Omental fat pad (tissue), 4 donors: ENCODE measurements around the gene ESYT2. TPM values are rescaled to one million over a fixed set of nuclear protein-coding genes. Genes with fewer than 3 reads are reported as not detected.
A peak's percentile ranks its signal among the peaks of the same experiment; 100 is the strongest.

Experiments used
- ATAC-seq: fragments of 150-250 bp; one replicate; pipeline ENCODE4 v1.9.1; 2016; ENCODE audit warnings: mild to moderate bottlenecking, moderate library complexity; ENCODE audit not compliant: low FRiP score
- DNase-seq: peaks from one replicate; pipeline ENCODE4 v3.0.0-alpha.2; 2019; ENCODE audit warnings: low spot score
- total RNA-seq, 4 donors: library from RNA; depleted of rRNA; stranded (reverse); fragments of >200 nt; gene quantifications; one replicate each; pipeline ENCODE4 v1.1.0, GENCODE V29; 2016
- TF ChIP-seq, protein P1 (sequence below), 3 donors: fragments of 450-650 bp; IDR thresholded peaks; one replicate each; pipeline ENCODE4 v1.5.1; 2016 to 2017; ENCODE audit warnings: antibody characterized with exemption in 3 of 3, mild to moderate bottlenecking in 3 of 3, moderate library complexity in 2 of 3

The ESYT2 gene
- total RNA-seq, 4 donors from 2014 or later: 81.9 to 151 (median 112) TPM

DNA sequence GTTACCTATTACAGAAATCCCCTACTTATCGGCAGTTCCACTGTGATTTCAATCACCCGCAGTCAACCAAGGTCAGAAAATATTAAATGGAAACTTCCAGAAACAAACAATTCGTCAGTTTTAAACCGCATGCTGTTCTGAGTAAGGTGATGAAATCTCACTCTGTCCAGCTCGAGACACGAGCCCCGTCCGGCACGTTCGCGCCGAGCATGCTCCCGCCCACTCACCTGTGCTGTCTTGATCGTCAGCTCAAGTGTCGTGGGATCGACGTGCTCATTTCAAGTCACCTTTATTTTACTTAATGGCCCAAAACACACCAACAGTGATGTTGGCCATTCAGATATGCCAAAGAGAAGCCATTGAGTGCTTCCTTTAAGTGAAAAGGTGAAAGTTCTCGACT lies 21.2 kb downstream of the ESYT2 start:
- no peak for DNase-seq
- TF ChIP-seq, protein P1, sequence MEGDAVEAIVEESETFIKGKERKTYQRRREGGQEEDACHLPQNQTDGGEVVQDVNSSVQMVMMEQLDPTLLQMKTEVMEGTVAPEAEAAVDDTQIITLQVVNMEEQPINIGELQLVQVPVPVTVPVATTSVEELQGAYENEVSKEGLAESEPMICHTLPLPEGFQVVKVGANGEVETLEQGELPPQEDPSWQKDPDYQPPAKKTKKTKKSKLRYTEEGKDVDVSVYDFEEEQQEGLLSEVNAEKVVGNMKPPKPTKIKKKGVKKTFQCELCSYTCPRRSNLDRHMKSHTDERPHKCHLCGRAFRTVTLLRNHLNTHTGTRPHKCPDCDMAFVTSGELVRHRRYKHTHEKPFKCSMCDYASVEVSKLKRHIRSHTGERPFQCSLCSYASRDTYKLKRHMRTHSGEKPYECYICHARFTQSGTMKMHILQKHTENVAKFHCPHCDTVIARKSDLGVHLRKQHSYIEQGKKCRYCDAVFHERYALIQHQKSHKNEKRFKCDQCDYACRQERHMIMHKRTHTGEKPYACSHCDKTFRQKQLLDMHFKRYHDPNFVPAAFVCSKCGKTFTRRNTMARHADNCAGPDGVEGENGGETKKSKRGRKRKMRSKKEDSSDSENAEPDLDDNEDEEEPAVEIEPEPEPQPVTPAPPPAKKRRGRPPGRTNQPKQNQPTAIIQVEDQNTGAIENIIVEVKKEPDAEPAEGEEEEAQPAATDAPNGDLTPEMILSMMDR (IDR thresholded peaks at IDR 0.05): no peak
- ATAC-seq: no peak

- DNase-seq (no peak), ATAC-seq (no peak)
- TF ChIP-seq, protein P1 (IDR thresholded peaks at IDR 0.05): no peak
Observed at GRCh38 chr7:158805937-158806336, 23.4 kb downstream of the ESYT2 start.

DNA sequence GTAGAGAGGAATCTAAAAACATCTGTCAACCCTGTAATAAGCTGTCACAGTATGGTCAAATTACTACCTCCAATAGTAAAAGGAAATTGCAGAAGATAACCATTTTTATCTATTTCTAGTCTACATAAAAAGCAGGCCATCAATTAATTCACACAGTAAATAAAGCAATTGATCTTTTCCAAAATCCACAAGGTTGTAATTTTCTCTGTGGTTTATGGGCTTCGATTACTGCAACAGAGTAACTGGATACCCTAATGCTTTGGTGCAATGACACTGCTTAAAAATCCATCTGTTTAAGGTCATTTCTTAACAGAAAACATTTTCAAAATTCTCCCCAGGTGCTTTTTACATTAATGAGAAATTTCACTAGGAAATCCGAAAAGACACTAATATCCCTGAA lies 23.9 kb downstream of the ESYT2 start:
- TF ChIP-seq, protein P1 (IDR thresholded peaks at IDR 0.05): no peak
- ATAC-seq (no peak), DNase-seq (no peak)

DNA sequence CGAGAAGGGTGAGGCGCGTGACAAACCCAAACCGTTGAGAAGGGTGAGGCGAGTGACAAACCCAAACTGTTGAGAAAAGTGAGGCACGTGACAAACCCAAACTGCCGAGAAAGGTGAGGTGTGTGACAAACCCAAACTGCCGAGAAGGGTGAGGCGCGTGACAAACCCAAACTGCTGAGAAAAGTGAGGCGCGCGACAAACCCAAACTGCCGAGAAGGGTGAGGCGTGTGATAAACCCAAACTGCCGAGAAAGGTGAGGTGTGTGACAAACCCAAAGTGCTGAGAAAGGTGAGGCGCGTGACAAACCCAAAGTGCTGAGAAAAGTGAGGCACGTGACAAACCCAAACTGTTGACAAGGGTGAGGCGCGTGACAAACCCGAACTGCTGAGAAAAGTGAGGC lies 25.0 kb downstream of the ESYT2 start:
- no peak for ATAC-seq
- DNase-seq: no peak
- TF ChIP-seq, protein P1 (IDR thresholded peaks at IDR 0.05): no peak

DNA sequence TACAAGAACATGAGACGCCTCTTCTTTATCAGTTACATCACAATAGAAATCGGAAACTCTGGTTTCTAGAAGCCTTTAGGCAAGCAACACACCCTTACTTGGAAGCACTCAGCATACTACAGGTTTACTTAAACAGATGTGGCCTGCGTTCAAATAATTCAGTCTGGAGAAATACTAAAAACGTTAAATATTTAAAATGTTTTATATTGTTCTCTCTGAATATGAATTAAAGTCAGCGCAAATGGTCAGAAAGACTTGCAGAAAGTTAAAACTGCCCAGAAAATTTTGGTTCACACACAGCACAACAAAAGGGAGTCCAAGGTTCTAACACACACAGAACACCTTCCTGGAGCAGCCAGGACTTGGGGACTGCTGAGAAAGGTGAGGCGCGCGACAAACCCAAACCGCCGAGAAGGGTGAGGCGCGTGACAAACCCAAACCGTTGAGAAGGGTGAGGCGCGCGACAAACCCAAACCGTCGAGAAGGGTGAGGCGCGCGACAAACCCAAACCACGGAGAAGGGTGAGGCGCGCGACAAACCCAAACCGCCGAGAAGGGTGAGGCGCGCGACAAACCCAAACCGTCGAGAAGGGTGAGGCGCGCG lies 25.8 kb downstream of the ESYT2 start:
- TF ChIP-seq, protein P1 (IDR thresholded peaks at IDR 0.05): no peak
- ATAC-seq: no peak
- DNase-seq: no peak

DNA sequence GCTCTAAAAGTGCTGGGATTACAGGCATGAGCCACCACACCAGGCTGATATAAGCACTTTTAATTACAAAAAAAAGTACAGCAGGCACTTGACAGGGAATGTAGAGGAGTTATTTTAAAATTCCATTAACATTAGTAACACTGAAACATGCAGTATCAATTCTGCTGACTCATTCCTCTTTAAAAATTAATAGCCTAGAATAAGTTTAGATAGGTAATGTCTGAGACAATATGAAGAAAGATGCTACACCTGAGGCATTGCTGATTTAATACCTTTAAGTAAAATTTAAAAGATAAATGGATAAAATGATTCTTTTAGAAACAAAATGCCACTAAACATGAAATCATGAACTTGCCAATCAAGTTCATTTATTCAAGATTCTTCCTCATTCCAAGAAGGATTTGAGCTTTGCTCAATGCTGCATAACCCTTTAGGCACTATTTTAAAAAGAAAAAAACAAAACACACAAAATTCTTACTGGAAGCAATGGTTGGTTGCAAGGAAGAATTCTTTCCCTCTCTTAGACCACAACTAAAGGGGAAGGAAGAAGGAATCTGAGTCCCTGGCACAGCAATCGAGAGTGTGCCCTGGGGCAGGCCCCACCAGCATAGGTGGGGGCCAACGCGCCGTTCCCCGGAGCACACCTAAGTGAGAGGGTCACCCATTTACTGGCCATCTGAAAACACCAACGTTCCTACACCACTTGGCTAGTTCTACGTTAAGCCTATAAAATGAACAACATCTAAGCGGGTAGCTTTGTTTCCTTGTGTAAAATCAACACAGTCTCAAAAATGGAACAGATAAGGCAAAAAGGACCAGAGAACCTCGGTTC lies 26.6 kb downstream of the ESYT2 start:
- TF ChIP-seq, protein P1 (IDR thresholded peaks at IDR 0.05): no peak
- DNase-seq: no peak
- ATAC-seq: peak; percentile 88

DNA sequence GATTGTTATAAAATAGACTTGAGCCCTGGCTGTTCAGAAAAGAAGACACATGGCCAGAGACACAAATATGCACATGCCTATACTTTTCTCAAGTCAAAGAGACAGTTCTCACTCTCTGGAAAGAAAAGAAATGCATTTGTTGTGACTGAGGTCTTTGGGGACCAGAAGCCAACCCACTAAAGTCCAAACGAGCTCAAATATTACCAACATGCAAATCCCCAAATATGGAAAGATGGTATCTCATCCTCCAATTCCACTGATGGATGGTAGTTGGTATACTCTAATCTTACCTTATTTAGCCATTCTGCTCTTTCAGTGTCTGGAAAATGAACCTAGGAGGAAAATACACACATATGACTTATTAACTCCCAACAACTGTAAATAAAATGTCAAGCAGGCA lies 30.6 kb downstream of the ESYT2 start:
- DNase-seq (no peak), ATAC-seq (no peak)
- TF ChIP-seq, protein P1 (IDR thresholded peaks at IDR 0.05): no peak
